Right lobe of liver (tissue), 4 donors: Measurements from ENCODE around the gene HOMER2.

ENCODE experiments used
- POLR2A ChIP-seq: fragments of 450-650 bp; IDR thresholded peaks from one replicate; pipeline ENCODE4 v1.6.1; 2017; ENCODE audit warnings: antibody characterized with exemption, mild to moderate bottlenecking
- TF ChIP-seq, protein P1 (sequence below), 4 donors: fragments of 200-600 bp in 3 of 4; fragments of 450-650 bp in 1 of 4; IDR thresholded peaks; one replicate each; pipeline versions ENCODE4 v1.5.1 to v1.8.0; 2016 to 2022; ENCODE audit warnings: antibody characterized with exemption in 4 of 4, mild to moderate bottlenecking in 2 of 4
- donor health status: DM: no; HTN: no; CAD: no.
- donor health status: DM: no; HTN: no; CAD: no.
- donor health status: DM: no; HTN: yes; CAD: no.

- TF ChIP-seq, protein P1, sequence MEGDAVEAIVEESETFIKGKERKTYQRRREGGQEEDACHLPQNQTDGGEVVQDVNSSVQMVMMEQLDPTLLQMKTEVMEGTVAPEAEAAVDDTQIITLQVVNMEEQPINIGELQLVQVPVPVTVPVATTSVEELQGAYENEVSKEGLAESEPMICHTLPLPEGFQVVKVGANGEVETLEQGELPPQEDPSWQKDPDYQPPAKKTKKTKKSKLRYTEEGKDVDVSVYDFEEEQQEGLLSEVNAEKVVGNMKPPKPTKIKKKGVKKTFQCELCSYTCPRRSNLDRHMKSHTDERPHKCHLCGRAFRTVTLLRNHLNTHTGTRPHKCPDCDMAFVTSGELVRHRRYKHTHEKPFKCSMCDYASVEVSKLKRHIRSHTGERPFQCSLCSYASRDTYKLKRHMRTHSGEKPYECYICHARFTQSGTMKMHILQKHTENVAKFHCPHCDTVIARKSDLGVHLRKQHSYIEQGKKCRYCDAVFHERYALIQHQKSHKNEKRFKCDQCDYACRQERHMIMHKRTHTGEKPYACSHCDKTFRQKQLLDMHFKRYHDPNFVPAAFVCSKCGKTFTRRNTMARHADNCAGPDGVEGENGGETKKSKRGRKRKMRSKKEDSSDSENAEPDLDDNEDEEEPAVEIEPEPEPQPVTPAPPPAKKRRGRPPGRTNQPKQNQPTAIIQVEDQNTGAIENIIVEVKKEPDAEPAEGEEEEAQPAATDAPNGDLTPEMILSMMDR (IDR thresholded peaks at IDR 0.05) = no peak
- TF ChIP-seq POLR2A = no peak
Observed at GRCh38 chr15:82858932-82859331, 93.6 kb downstream of the HOMER2 start.
